ENCODE measurements around the gene H6PD.
A peak's percentile ranks its signal among the peaks of the same experiment; 100 is the strongest.
"Not testable (repeated sequence)": the region's sequence is repeated elsewhere in the genome, so short reads cannot be mapped to it uniquely, and the experiment has no call there.

The H6PD gene

GRCh38 chr1:9296850-9297249, 62.3 kb downstream of the H6PD start:
- DNase-seq (ENCODE audit: low read depth in 3 of 3), result no peak

- no peak for DNase-seq (ENCODE audit: low read depth in 3 of 3)
Measured at GRCh38 chr1:9297831-9298230, 63.3 kb downstream of the H6PD start.

- DNase-seq (ENCODE audit: low read depth in 3 of 3), result no peak
Measured at GRCh38 chr1:9298282-9298681, 63.7 kb downstream of the H6PD start.

GRCh38 chr1:9299571-9300541, 65.3 kb downstream of the H6PD start:
- not testable (repeated sequence) for DNase-seq (ENCODE audit: low read depth in 3 of 3)

DNA sequence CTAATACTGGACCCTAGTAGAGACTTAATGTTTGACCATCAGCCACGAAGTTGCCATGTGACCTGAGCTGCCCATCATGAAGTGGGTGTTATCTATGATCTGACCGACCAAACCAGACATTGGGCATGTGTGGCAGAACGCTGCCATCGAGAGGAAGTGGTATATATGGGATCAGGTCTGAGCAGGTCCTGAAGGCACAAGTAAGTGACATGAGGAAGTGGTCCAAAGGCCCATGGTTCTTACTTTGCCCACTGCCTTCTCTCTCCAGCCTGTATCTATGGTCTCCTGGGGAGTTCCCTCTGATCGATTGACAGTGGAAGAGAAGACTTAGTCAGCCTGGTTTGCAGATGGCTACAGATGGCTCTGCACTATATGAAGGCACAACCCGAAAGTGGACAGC, 66.0 kb downstream of the H6PD start:
- DNase-seq (ENCODE audit: low read depth in 3 of 3), result no peak

DNA sequence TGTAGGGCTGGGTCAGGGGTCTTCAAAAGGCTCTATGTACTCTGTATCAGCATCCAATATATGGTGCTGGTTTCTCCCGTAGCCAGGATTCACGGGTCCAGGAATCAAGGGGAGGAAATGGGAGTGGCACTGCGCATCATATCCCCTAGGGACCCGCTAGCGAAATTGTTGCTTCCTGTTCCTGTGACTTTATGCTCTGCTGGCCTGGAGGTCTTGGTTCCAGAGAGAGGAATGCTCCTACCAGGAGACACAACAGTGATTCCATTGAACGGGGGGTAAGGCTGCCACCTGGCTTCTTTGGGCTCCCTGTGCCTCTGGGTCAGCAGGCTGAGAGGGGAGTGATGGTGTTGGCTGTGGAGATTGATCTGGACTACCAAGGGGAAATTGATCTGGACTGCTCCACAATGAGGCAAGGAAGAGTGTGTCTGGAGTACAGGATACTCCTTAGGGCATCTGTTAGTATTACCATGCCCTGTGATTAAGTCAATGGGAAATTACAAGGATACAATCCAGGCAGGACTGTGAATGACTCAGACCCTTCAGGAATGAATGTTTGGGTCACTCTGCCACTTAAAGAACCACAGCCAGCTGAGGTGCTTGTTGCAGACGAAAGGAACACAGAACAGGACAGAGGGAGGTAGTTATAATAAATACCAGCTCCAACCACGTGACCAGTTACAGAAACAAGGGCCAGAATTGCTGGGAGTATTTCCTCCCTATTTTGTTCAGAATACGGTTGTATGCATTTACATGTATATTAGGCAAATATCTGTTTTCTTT, 68.4 kb downstream of the H6PD start:
- no peak for DNase-seq (ENCODE audit: low read depth in 3 of 3)

DNA sequence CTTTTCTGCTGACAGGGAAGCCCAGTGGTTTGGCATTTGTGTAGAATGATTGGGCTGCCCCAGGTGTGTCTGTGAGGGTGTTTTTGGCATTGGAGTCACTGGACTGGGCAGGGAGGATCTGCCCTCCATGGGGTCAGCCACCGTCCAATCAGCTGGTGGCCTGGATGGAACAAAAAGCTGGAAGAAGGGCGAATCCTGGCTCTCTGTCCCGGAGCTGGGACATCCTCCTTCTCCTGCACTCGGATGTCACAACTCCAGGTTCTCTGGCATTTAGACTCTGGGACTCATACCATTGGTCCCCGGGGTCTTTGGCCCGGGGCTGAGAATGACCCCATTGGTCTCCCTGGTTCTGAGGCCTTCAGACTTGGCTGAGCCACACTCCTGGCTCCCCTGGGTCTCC, 69.3 kb downstream of the H6PD start:
- no peak for DNase-seq (ENCODE audit: low read depth in 3 of 3)

DNA sequence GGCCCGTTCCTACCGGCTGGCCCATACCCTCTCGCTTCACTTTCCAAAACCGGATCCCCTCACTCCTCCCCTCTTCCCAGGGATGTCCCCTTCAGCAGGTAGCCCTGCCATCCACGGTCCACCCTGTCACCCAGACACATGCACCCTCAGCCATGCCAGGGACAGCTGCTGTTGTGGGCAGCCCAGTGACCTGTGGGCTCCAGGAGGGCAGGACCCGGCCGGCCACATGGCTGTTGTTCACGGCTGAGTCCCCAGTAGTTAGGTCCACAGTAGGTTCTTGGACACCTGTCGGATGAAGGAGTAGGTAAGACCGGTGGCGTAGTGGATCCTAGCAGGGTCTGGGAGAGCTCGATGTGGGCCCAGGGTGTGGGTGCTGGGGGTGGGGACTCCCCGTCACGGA, 70.6 kb downstream of the H6PD start:
- DNase-seq (ENCODE audit: low read depth in 3 of 3), result no peak

- no peak for DNase-seq (ENCODE audit: low read depth in 3 of 3)
Measured at GRCh38 chr1:9306006-9306405, 71.4 kb downstream of the H6PD start.

GRCh38 chr1:9307303-9307702, 72.7 kb downstream of the H6PD start:
- DNase-seq (ENCODE audit: low read depth in 3 of 3), result no peak

- DNase-seq (ENCODE audit: low read depth in 3 of 3), result no peak
Measured at GRCh38 chr1:9308236-9308785, 73.7 kb downstream of the H6PD start.

GRCh38 chr1:9309080-9309479, 74.5 kb downstream of the H6PD start:
- no peak for DNase-seq (ENCODE audit: low read depth in 3 of 3)

GRCh38 chr1:9309991-9310390, 75.4 kb downstream of the H6PD start:
- no peak for DNase-seq (ENCODE audit: low read depth in 3 of 3)

GRCh38 chr1:9311029-9311428, 76.5 kb downstream of the H6PD start:
- no peak for DNase-seq (ENCODE audit: low read depth in 3 of 3)

DNA sequence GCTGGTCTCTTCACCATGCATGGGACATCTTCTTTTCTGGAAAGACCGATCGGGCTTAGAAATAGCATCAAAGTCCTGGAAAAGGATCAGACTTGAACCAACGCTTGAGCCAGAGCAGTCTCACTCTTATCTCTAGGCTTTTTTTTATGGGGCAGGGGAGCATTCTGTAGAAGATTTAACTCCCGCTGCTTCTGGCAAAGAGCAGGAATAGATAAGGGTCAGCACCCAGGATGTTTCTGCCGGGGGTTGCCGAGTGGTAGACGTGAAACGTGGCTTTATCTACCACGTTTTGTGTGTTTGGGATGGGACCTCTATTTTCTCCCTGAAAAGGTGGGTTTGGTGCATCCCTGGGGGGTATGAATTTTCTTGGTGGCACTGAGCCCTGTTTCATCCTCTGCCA, 76.9 kb downstream of the H6PD start:
- DNase-seq (ENCODE audit: low read depth in 3 of 3), result no peak

GRCh38 chr1:9312168-9312720, 77.7 kb downstream of the H6PD start:
- no peak for DNase-seq (ENCODE audit: low read depth in 3 of 3)

- DNase-seq (ENCODE audit: low read depth in 3 of 3), result no peak
Measured at GRCh38 chr1:9313576-9313975, 79.0 kb downstream of the H6PD start.

DNA sequence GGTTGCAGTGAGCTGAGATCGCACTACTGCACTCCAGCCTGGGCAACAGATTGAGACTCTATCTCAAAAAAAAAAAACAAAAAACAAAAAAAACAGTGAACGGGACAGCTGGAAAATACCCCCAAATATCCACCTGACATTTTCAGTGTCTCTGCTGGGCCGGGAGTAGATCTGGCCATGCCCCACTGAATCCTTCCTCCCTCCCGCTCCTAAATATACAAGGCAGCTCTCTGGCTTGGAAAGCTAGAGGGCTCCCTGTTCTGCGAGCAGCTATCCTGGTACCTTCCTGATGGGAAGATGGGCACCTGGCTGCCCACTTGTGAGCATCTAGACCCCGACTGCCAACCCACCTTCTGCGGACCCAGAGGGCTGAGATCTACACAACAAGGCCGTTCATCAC, 79.5 kb downstream of the H6PD start:
- no peak for DNase-seq (ENCODE audit: low read depth in 3 of 3)

GRCh38 chr1:9314711-9315379, 80.3 kb downstream of the H6PD start:
- DNase-seq (ENCODE audit: low read depth in 3 of 3), result no peak

- peak; percentile 32 to 58 (median 55) for DNase-seq (ENCODE audit: low read depth in 3 of 3)
Measured at GRCh38 chr1:9315411-9316079, 81.0 kb downstream of the H6PD start.

GRCh38 chr1:9316080-9316444, 81.5 kb downstream of the H6PD start:
- no peak for DNase-seq (ENCODE audit: low read depth in 3 of 3)
